OCI-LY7 (cell line): Measurements from ENCODE around the gene PRR20B. TPM values are rescaled to one million over a fixed set of nuclear protein-coding genes. Genes with fewer than 3 reads are reported as not detected.

Source experiments
- BruUV-seq: library from RNA; stranded (reverse); fragments of 400-500 nt; replicated peaks from 2 replicates; lab custom pipeline; 2021; lab: Mats Ljungman, UMichigan
- CTCF ChIA-PET: fragments of 300-600 bp; sonication (Branson Sonifier 250); formaldehyde crosslinking; loops from one replicate; lab custom pipeline; 2022; ENCODE audit warnings: antibody characterized with exemption; ENCODE audit not compliant: unreplicated experiment; lab: Charles Lee
- POLR2A ChIA-PET: fragments of 300-600 bp; sonication (Branson Sonifier 250); formaldehyde crosslinking; loops from one replicate; lab custom pipeline; 2022; ENCODE audit warnings: antibody characterized with exemption; lab: Charles Lee
- DNase-seq: peaks from one replicate; pipeline ENCODE4 v3.0.0-alpha.2; 2015; ENCODE audit warnings: low spot score
- H2AFZ ChIP-seq: fragments of 200-600 bp; sonication (generic), shearing (Covaris generic); 2 replicates; pipeline ENCODE4 v1.6.1; 2014; ENCODE audit warnings: mild to moderate bottlenecking, antibody characterized with exemption, low read length, moderate library complexity
- H3K27ac ChIP-seq: fragments of 200-600 bp; sonication (generic); 2 replicates; pipeline ENCODE4 v1.5.1; 2014; ENCODE audit warnings: mixed run types, low read depth, mild to moderate bottlenecking, moderate library complexity, low read length, inconsistent platforms; ENCODE audit not compliant: poor library complexity, severe bottlenecking
- H3K36me3 ChIP-seq: fragments of 200-600 bp; sonication (generic); 2 replicates; pipeline ENCODE4 v1.6.1; 2014; ENCODE audit warnings: mild to moderate bottlenecking, antibody characterized with exemption, low read length, moderate library complexity, mixed read lengths; ENCODE audit not compliant: insufficient read depth
- H3K4me1 ChIP-seq: fragments of 200-600 bp; sonication (generic); 2 replicates; pipeline ENCODE4 v1.5.1; 2014; ENCODE audit warnings: mild to moderate bottlenecking, low read length; ENCODE audit not compliant: insufficient read depth, poor library complexity, severe bottlenecking
- H3K4me2 ChIP-seq: fragments of 200-600 bp; sonication (generic); 2 replicates; pipeline ENCODE4 v1.6.1; 2014; ENCODE audit warnings: mild to moderate bottlenecking, low read length
- H3K4me3 ChIP-seq: fragments of 200-600 bp; sonication (generic); 2 replicates; pipeline ENCODE4 v1.5.1; 2014; ENCODE audit warnings: mild to moderate bottlenecking, low read depth, low read length; ENCODE audit not compliant: poor library complexity, severe bottlenecking
- H3K79me2 ChIP-seq: fragments of 200-600 bp; sonication (generic); 2 replicates; pipeline ENCODE4 v1.6.1; 2016; ENCODE audit warnings: low read depth, mild to moderate bottlenecking, low read length, moderate library complexity, mixed read lengths; ENCODE audit not compliant: insufficient read depth
- H3K9me2 ChIP-seq: fragments of 200-600 bp; sonication (generic); 2 replicates; pipeline ENCODE4 v1.6.1; 2016; ENCODE audit warnings: mild to moderate bottlenecking, low read length, mixed read lengths; ENCODE audit not compliant: insufficient read depth
- H3K9me3 ChIP-seq: fragments of 200-600 bp; sonication (generic); 2 replicates; pipeline ENCODE4 v1.6.1; 2014; ENCODE audit warnings: mild to moderate bottlenecking, mixed run types, low read length, mixed read lengths
- H4K20me1 ChIP-seq: fragments of 200-600 bp; sonication (generic); 2 replicates; pipeline ENCODE4 v1.6.1; 2014; ENCODE audit warnings: mild to moderate bottlenecking, antibody characterized with exemption, low read length, moderate library complexity, mixed read lengths; ENCODE audit not compliant: insufficient read depth
- EZH2phosphoT487 ChIP-seq: fragments of 200-600 bp; sonication (generic); IDR thresholded peaks from 2 replicates; pipeline ENCODE4 v1.6.1; 2018; ENCODE audit warnings: low read depth, borderline replicate concordance, mild to moderate bottlenecking, mixed run types, antibody characterized with exemption, low read length, moderate library complexity, mixed read lengths
- intact Hi-C: fragments of 100-400 bp; cut with micrococcal nuclease; formaldehyde crosslinking; loops from one replicate; pipeline ENCODE4 v1.10.0; 2022; ENCODE audit not compliant: unreplicated experiment
- total RNA-seq, 2 experiments: library from RNA; depleted of rRNA in 1 of 2; stranded (reverse); fragments of >200 nt in 1 of 2; shearing (Covaris generic) in 1 of 2; gene quantifications; 2 replicates each; pipeline ENCODE4 v1.2.3, GENCODE V29; 2014 to 2022
- TF ChIP-seq, protein P1 (sequence below): fragments of 200-600 bp; sonication (generic); conservative IDR thresholded peaks from 2 replicates; pipeline ENCODE4 v1.5.1; 2014; ENCODE audit warnings: mild to moderate bottlenecking, antibody characterized with exemption, low read length, moderate library complexity, mixed read lengths

PRR20B gene
- total RNA-seq, 2 experiments from 2014 or later, result not detected

DNA sequence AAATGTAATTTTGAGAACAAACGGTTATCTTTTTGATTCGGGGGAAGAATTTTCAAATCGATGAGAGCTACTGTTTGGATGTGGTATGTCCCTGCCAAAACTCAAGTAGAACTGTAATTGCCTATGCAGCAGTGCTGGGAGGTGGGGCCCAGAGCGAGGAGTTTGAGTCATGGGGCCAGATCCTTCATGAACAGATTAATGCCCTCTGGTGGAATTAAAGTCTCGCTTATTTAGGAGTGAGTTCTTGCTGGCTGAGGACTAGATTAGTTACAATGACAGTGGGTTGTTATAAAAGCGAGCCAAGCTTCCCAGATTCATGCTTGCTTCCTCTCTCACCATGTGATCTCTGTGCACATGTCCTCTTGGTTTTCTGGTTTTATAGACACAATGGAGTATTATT, 18.4 kb upstream of the PRR20B start:
- ChIA-PET CTCF (no interaction called here), POLR2A (no interaction called here)
- intact Hi-C loops, result no loop called here
- Histone ChIP-seq H3K79me2 (no peaks in the 10 kb centered on the region), H3K9me2 (no peaks in the 10 kb centered on the region), H3K4me1 (no peaks in the 10 kb centered on the region), H3K27ac (no peak overlapping the region), H2AFZ (no peak overlapping the region), H3K9me3 (0 out of 2 replicates have a peak, but pooled peaks cover 4% of the 10 kb centered on the region), H4K20me1 (no peaks in the 10 kb centered on the region), H3K4me3 (no peak overlapping the region), H3K36me3 (no peaks in the 10 kb centered on the region), H3K4me2 (no peak overlapping the region)
- DNase-seq, result no peak
- BruUV-seq, result no TSS peak
- TF ChIP-seq, protein P1, sequence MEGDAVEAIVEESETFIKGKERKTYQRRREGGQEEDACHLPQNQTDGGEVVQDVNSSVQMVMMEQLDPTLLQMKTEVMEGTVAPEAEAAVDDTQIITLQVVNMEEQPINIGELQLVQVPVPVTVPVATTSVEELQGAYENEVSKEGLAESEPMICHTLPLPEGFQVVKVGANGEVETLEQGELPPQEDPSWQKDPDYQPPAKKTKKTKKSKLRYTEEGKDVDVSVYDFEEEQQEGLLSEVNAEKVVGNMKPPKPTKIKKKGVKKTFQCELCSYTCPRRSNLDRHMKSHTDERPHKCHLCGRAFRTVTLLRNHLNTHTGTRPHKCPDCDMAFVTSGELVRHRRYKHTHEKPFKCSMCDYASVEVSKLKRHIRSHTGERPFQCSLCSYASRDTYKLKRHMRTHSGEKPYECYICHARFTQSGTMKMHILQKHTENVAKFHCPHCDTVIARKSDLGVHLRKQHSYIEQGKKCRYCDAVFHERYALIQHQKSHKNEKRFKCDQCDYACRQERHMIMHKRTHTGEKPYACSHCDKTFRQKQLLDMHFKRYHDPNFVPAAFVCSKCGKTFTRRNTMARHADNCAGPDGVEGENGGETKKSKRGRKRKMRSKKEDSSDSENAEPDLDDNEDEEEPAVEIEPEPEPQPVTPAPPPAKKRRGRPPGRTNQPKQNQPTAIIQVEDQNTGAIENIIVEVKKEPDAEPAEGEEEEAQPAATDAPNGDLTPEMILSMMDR, result no peak
- TF ChIP-seq EZH2phosphoT487, result no peak

DNA sequence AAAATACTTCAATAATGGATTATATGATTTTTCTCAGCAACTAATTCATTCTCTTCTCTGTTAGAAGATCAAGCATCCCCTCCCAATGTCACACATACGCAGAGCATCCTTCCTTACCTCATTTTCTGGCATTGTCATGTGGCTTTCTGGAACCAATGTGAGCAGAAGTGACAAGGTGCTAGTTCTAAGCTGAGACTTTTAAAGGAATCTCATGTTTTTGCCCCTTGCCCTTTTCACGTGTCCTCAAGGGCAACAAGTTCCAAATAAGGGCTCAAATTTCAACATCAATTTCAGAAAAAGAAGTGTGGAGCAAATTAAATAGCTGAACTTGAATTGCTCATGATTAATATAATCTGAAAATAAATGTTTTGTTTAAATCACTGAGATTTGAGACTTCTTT, 11.2 kb upstream of the PRR20B start:
- no peak for DNase-seq
- TF ChIP-seq, protein P1, result no peak
- TF ChIP-seq EZH2phosphoT487, result no peak
- intact Hi-C loops, result no loop called here
- H2AFZ ChIP-seq, result no peak overlapping the region
- H3K9me2 ChIP-seq, result no peaks in the 10 kb centered on the region
- CTCF ChIA-PET, result no interaction called here
- H3K79me2 ChIP-seq, result no peaks in the 10 kb centered on the region
- no peaks in the 10 kb centered on the region for H3K36me3 ChIP-seq
- no peak overlapping the region for H3K27ac ChIP-seq
- H3K4me3 ChIP-seq, result no peak overlapping the region
- no TSS peak for BruUV-seq
- H3K4me2 ChIP-seq, result no peak overlapping the region
- no peaks in the 10 kb centered on the region for H3K4me1 ChIP-seq
- POLR2A ChIA-PET, result no interaction called here
- H4K20me1 ChIP-seq, result no peaks in the 10 kb centered on the region
- no peaks in the 10 kb centered on the region for H3K9me3 ChIP-seq

DNA sequence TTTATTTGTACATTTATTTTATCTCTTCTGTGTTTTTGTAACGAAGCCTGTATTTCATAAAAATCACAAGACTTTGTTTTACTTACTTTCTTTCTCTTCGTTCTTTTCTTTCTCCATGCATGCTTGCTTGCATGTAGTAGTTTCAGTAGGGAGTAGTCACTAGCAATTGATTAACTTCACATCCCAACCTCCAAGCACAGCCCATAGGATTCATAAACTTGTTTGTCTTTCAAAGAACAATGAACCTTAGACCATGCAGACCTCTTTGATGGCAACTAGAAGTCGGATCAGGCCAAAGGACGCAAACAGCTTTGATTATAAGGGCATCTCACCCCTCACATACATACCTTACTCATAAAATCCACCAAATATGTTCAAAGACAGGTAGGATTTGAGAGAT, 9.7 kb upstream of the PRR20B start:
- H3K79me2 ChIP-seq, result no peaks in the 10 kb centered on the region
- H2AFZ ChIP-seq, result no peak overlapping the region
- TF ChIP-seq, protein P1, result no peak
- TF ChIP-seq EZH2phosphoT487, result no peak
- H3K4me3 ChIP-seq, result no peak overlapping the region
- ChIA-PET CTCF (no interaction called here), POLR2A (no interaction called here)
- no peak overlapping the region for H3K4me2 ChIP-seq
- H3K9me2 ChIP-seq, result no peaks in the 10 kb centered on the region
- H3K9me3 ChIP-seq, result no peaks in the 10 kb centered on the region
- intact Hi-C loops, result no loop called here
- no peaks in the 10 kb centered on the region for H3K4me1 ChIP-seq
- no peaks in the 10 kb centered on the region for H3K36me3 ChIP-seq
- BruUV-seq, result no TSS peak
- H3K27ac ChIP-seq, result no peak overlapping the region
- no peaks in the 10 kb centered on the region for H4K20me1 ChIP-seq
- DNase-seq, result no peak
